ENCODE results near the gene DDX1. TPM values are rescaled to one million over a fixed set of nuclear protein-coding genes. Genes with fewer than 3 reads are reported as not detected.
"Not testable (repeated sequence)": the region's sequence is repeated elsewhere in the genome, so short reads cannot be mapped to it uniquely, and the experiment has no call there.

DDX1 gene
- total RNA-seq, 1 experiment from 2014 or later: 89.4 TPM

- no peak for DNase-seq (ENCODE audit: low read depth)
Measured at GRCh38 chr2:15595342-15595905, 3.8 kb downstream of the DDX1 start.

GRCh38 chr2:15595936-15596335 lies 4.3 kb downstream of the DDX1 start:
- no peak for DNase-seq (ENCODE audit: low read depth)

GRCh38 chr2:15596350-15596749 lies 4.7 kb downstream of the DDX1 start:
- DNase-seq (ENCODE audit: low read depth): no peak

GRCh38 chr2:15596968-15597367 lies 5.3 kb downstream of the DDX1 start:
- DNase-seq (ENCODE audit: low read depth): no peak

GRCh38 chr2:15599994-15600393 lies 8.3 kb downstream of the DDX1 start:
- no peak for DNase-seq (ENCODE audit: low read depth)

- DNase-seq (ENCODE audit: low read depth): no peak
Measured at GRCh38 chr2:15601681-15602080, 10.0 kb downstream of the DDX1 start.

GRCh38 chr2:15602393-15602792 lies 10.7 kb downstream of the DDX1 start:
- DNase-seq (ENCODE audit: low read depth): no peak

GRCh38 chr2:15603044-15603765 lies 11.5 kb downstream of the DDX1 start:
- no peak for DNase-seq (ENCODE audit: low read depth)

GRCh38 chr2:15603948-15604347 lies 12.3 kb downstream of the DDX1 start:
- no peak for DNase-seq (ENCODE audit: low read depth)

GRCh38 chr2:15605721-15606120 lies 14.1 kb downstream of the DDX1 start:
- no peak for DNase-seq (ENCODE audit: low read depth)

GRCh38 chr2:15606481-15607441 lies 15.1 kb downstream of the DDX1 start:
- DNase-seq (ENCODE audit: low read depth): no peak

- DNase-seq (ENCODE audit: low read depth): no peak
Measured at GRCh38 chr2:15607709-15608391, 16.2 kb downstream of the DDX1 start.

- no peak for DNase-seq (ENCODE audit: low read depth)
Measured at GRCh38 chr2:15608392-15608761, 16.7 kb downstream of the DDX1 start.

GRCh38 chr2:15609341-15610042 lies 17.8 kb downstream of the DDX1 start:
- DNase-seq (ENCODE audit: low read depth): no peak

- no peak for DNase-seq (ENCODE audit: low read depth)
Measured at GRCh38 chr2:15610430-15610952, 18.8 kb downstream of the DDX1 start.

- DNase-seq (ENCODE audit: low read depth): not testable (repeated sequence)
Measured at GRCh38 chr2:15612101-15612500, 20.4 kb downstream of the DDX1 start.

GRCh38 chr2:15613736-15614429 lies 22.2 kb downstream of the DDX1 start:
- DNase-seq (ENCODE audit: low read depth): no peak

- no peak for DNase-seq (ENCODE audit: low read depth)
Measured at GRCh38 chr2:15614545-15615300, 23.1 kb downstream of the DDX1 start.

- DNase-seq (ENCODE audit: low read depth): no peak
Measured at GRCh38 chr2:15615301-15615920, 23.7 kb downstream of the DDX1 start.
